Measurements from ENCODE around the gene ADPRM.

Gene ADPRM

DNA sequence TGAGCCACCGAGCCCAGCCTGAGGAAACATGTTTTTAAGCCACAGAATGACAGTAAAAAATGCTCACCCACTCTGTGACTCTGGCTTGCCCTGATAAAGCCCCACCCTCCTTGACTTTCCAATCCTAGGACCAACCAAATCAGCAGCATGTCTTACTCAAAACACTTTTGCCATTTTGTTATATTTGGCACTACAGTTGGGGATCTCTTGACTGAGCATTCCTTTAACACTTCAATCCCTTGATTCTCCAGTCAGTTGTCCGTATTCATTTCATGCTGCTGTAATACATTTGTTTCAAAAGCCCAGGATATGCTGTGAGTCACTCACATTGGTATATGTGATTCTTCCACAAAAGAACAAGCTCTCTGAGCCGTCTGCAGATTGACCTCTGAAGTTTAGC is 48.4 kb upstream of the ADPRM start:
- Histone ChIP-seq H3K4me3 (ENCODE audit: low read depth, low read length) (no peak overlapping the region), H3K4me1 (ENCODE audit: control insufficient read depth, insufficient read depth, low read length) (no peaks in the 10 kb centered on the region), H3K27ac (ENCODE audit: extremely low read depth, low read depth, low read length) (no peak overlapping the region), H3K36me3 (ENCODE audit: control insufficient read depth in 2 of 2, insufficient read depth in 1 of 2, low read length in 2 of 2) (peaks cover 0 to 13% of the 10 kb centered on the region in 2 experiments; a peak in 2 of 3 replicates), H3K9me3 (ENCODE audit: control insufficient read depth, insufficient read depth, low read depth, low read length) (no peaks in the 10 kb centered on the region)
- TF ChIP-seq ZNF837 (tag by site-specific recombination; IDR thresholded peaks at IDR 0.05) = no peak
- no peak for TF ChIP-seq ZNF514 (tag by site-specific recombination; IDR thresholded peaks at IDR 0.05)
- no peak for TF ChIP-seq SP3 (tag by site-specific recombination; IDR thresholded peaks at IDR 0.05)
- no peak for TF ChIP-seq GFI1B (tag by site-specific recombination; IDR thresholded peaks at IDR 0.05)
- TF ChIP-seq ZNF776 (tag by site-specific recombination; IDR thresholded peaks at IDR 0.05; ENCODE audit: borderline replicate concordance) = no peak
- TF ChIP-seq, protein P1, sequence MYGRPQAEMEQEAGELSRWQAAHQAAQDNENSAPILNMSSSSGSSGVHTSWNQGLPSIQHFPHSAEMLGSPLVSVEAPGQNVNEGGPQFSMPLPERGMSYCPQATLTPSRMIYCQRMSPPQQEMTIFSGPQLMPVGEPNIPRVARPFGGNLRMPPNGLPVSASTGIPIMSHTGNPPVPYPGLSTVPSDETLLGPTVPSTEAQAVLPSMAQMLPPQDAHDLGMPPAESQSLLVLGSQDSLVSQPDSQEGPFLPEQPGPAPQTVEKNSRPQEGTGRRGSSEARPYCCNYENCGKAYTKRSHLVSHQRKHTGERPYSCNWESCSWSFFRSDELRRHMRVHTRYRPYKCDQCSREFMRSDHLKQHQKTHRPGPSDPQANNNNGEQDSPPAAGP (tag by site-specific recombination; IDR thresholded peaks at IDR 0.05) = no peak
- no peak for TF ChIP-seq ZNF366 (tag by site-specific recombination; conservative IDR thresholded peaks at IDR 0.05)
- TF ChIP-seq GLI4 (tag by site-specific recombination; IDR thresholded peaks at IDR 0.05) = no peak
- ChIA-PET POLR2A (no interaction called here), CTCF (interaction anchor here (0.7 to 1.2 kb wide), 2 partner anchors 23 to 367 kb away, joined by 3 to 5 read pairs; no protein-coding TSS in a partner anchor)

DNA sequence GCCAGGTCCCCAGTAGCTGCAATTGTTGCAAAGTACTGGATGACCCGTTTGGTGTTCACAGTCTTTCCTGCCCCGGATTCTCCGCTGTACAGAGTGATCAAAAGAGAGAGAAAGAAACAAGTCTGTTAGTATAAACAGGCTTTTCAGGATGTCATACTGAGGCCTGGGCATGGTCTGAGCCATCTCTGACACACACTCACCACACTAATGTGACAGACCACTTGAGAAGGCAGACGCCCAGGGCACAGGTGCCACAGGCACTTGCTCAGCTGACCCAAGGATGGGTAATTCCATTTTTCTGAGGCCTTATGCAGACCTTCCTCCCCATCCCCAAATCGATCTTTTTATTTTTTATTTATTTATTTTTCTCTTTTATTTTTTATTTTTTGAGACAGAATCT is 47.8 kb upstream of the ADPRM start:
- no peak for TF ChIP-seq ZNF654 (tag by site-specific recombination; IDR thresholded peaks at IDR 0.05; ENCODE audit: low read depth)
- TF ChIP-seq, protein P2, sequence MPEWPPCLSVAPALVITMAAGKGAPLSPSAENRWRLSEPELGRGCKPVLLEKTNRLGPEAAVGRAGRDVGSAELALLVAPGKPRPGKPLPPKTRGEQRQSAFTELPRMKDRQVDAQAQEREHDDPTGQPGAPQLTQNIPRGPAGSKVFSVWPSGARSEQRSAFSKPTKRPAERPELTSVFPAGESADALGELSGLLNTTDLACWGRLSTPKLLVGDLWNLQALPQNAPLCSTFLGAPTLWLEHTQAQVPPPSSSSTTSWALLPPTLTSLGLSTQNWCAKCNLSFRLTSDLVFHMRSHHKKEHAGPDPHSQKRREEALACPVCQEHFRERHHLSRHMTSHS (tag by site-specific recombination; IDR thresholded peaks at IDR 0.05) = no peak
- no peak for TF ChIP-seq ZNF670 (tag by site-specific recombination; IDR thresholded peaks at IDR 0.05; ENCODE audit: low read depth)
- TF ChIP-seq, protein P3, sequence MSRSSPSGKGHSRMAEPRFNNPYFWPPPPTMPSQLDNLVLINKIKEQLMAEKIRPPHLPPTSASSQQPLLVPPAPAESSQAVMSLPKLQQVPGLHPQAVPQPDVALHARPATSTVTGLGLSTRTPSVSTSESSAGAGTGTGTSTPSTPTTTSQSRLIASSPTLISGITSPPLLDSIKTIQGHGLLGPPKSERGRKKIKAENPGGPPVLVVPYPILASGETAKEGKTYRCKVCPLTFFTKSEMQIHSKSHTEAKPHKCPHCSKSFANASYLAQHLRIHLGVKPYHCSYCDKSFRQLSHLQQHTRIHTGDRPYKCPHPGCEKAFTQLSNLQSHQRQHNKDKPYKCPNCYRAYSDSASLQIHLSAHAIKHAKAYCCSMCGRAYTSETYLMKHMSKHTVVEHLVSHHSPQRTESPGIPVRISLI (tag by site-specific recombination; IDR thresholded peaks at IDR 0.05) = no peak
- TF ChIP-seq, protein P4, sequence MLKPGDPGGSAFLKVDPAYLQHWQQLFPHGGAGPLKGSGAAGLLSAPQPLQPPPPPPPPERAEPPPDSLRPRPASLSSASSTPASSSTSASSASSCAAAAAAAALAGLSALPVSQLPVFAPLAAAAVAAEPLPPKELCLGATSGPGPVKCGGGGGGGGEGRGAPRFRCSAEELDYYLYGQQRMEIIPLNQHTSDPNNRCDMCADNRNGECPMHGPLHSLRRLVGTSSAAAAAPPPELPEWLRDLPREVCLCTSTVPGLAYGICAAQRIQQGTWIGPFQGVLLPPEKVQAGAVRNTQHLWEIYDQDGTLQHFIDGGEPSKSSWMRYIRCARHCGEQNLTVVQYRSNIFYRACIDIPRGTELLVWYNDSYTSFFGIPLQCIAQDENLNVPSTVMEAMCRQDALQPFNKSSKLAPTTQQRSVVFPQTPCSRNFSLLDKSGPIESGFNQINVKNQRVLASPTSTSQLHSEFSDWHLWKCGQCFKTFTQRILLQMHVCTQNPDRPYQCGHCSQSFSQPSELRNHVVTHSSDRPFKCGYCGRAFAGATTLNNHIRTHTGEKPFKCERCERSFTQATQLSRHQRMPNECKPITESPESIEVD (tag by site-specific recombination; IDR thresholded peaks at IDR 0.05) = no peak
- TF ChIP-seq ZNF555 (tag by site-specific recombination; conservative IDR thresholded peaks at IDR 0.05) = no peak
- TF ChIP-seq, protein P5, sequence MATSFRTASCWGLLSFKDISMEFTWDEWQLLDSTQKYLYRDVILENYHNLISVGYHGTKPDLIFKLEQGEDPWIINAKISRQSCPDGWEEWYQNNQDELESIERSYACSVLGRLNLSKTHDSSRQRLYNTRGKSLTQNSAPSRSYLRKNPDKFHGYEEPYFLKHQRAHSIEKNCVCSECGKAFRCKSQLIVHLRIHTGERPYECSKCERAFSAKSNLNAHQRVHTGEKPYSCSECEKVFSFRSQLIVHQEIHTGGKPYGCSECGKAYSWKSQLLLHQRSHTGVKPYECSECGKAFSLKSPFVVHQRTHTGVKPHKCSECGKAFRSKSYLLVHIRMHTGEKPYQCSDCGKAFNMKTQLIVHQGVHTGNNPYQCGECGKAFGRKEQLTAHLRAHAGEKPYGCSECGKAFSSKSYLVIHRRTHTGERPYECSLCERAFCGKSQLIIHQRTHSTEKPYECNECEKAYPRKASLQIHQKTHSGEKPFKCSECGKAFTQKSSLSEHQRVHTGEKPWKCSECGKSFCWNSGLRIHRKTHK (tag by site-specific recombination; IDR thresholded peaks at IDR 0.05) = no peak
- TF ChIP-seq REPIN1 (tag by site-specific recombination; IDR thresholded peaks at IDR 0.05; ENCODE audit: low read depth) = no peak
- no peak for TF ChIP-seq ZNF221 (tag by site-specific recombination; IDR thresholded peaks at IDR 0.05; ENCODE audit: borderline replicate concordance)
- TF ChIP-seq, protein P6, sequence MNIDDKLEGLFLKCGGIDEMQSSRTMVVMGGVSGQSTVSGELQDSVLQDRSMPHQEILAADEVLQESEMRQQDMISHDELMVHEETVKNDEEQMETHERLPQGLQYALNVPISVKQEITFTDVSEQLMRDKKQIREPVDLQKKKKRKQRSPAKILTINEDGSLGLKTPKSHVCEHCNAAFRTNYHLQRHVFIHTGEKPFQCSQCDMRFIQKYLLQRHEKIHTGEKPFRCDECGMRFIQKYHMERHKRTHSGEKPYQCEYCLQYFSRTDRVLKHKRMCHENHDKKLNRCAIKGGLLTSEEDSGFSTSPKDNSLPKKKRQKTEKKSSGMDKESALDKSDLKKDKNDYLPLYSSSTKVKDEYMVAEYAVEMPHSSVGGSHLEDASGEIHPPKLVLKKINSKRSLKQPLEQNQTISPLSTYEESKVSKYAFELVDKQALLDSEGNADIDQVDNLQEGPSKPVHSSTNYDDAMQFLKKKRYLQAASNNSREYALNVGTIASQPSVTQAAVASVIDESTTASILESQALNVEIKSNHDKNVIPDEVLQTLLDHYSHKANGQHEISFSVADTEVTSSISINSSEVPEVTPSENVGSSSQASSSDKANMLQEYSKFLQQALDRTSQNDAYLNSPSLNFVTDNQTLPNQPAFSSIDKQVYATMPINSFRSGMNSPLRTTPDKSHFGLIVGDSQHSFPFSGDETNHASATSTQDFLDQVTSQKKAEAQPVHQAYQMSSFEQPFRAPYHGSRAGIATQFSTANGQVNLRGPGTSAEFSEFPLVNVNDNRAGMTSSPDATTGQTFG (tag by site-specific recombination; IDR thresholded peaks at IDR 0.05; ENCODE audit: borderline replicate concordance) = no peak
- TF ChIP-seq, protein P7, sequence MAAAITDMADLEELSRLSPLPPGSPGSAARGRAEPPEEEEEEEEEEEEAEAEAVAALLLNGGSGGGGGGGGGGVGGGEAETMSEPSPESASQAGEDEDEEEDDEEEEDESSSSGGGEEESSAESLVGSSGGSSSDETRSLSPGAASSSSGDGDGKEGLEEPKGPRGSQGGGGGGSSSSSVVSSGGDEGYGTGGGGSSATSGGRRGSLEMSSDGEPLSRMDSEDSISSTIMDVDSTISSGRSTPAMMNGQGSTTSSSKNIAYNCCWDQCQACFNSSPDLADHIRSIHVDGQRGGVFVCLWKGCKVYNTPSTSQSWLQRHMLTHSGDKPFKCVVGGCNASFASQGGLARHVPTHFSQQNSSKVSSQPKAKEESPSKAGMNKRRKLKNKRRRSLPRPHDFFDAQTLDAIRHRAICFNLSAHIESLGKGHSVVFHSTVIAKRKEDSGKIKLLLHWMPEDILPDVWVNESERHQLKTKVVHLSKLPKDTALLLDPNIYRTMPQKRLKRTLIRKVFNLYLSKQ (tag by site-specific recombination; IDR thresholded peaks at IDR 0.05; ENCODE audit: borderline replicate concordance) = no peak
- no peak for TF ChIP-seq ZNF747 (tag by site-specific recombination; IDR thresholded peaks at IDR 0.05)
- no peak for TF ChIP-seq ZNF544 (tag by site-specific recombination; IDR thresholded peaks at IDR 0.05)
- TF ChIP-seq GFI1B (tag by site-specific recombination; IDR thresholded peaks at IDR 0.05) = no peak
- TF ChIP-seq ZNF529 (tag by site-specific recombination; IDR thresholded peaks at IDR 0.05; ENCODE audit: insufficient replicate concordance) = no peak
- TF ChIP-seq, protein P8, sequence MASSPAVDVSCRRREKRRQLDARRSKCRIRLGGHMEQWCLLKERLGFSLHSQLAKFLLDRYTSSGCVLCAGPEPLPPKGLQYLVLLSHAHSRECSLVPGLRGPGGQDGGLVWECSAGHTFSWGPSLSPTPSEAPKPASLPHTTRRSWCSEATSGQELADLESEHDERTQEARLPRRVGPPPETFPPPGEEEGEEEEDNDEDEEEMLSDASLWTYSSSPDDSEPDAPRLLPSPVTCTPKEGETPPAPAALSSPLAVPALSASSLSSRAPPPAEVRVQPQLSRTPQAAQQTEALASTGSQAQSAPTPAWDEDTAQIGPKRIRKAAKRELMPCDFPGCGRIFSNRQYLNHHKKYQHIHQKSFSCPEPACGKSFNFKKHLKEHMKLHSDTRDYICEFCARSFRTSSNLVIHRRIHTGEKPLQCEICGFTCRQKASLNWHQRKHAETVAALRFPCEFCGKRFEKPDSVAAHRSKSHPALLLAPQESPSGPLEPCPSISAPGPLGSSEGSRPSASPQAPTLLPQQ (tag by site-specific recombination; IDR thresholded peaks at IDR 0.05) = no peak
- Histone ChIP-seq H3K36me3 (ENCODE audit: control insufficient read depth in 2 of 2, insufficient read depth in 1 of 2, low read length in 2 of 2) (peaks cover 0 to 8% of the 10 kb centered on the region in 2 experiments; a peak in 1 of 3 replicates), H3K4me1 (ENCODE audit: control insufficient read depth, insufficient read depth, low read length) (no peaks in the 10 kb centered on the region), H3K27ac (ENCODE audit: extremely low read depth, low read depth, low read length) (no peak overlapping the region), H3K9me3 (ENCODE audit: control insufficient read depth, insufficient read depth, low read depth, low read length) (no peaks in the 10 kb centered on the region), H3K4me3 (ENCODE audit: low read depth, low read length) (no peak overlapping the region)
- POLR2A ChIA-PET = no interaction called here
- CTCF ChIA-PET = interaction anchor here (0.6 to 1.4 kb wide), 10 partner anchors 12 to 675 kb away, joined by 3 to 5 read pairs (median 4); no protein-coding TSS in a partner anchor

Data from HEK293 (cell line).